ENCODE results near the gene SORT1.
"Not testable (repeated sequence)": the region's sequence is repeated elsewhere in the genome, so short reads cannot be mapped to it uniquely, and the experiment has no call there.

SORT1 gene

DNA sequence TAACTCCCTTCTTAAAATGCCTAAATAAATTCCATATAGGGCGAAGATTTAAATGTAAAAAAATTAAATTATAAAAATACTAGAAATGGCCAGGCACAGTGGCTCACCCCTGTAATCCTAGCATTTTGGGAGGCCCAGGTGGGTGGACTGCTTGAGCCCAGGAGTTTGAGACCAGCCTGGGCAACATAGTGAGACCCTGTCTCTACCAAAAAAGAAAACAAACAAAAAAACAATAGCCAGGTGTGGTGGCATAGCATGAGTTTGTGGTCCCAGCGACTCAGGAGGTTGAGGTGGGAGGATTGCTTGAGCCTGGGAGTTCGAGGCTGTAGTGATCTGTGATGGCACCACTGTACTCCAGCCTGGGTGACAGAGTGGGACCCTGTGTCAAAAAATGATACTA is 17.8 kb downstream of the SORT1 start:
- DNase-seq (ENCODE audit: low read depth, low spot score): no peak

DNA sequence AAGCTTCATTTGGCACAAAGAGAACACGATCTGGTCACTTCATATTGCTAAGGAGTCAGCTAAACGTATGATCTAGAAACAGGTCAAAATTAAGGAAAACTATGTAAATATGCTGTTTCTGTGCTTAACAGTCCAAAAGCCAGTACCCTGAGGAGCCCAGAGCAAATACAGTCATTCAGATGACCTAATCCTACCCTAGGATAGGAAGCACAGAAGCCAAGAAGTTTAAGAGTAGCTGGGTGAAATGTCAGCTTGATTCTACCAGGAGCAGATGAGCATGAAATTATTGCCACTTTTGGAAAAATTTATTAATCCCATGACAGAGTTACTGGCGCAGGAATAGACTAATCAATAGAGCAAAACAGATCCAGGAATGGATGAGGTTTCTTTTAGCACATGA is 18.3 kb downstream of the SORT1 start:
- no peak for DNase-seq (ENCODE audit: low read depth, low spot score)

DNA sequence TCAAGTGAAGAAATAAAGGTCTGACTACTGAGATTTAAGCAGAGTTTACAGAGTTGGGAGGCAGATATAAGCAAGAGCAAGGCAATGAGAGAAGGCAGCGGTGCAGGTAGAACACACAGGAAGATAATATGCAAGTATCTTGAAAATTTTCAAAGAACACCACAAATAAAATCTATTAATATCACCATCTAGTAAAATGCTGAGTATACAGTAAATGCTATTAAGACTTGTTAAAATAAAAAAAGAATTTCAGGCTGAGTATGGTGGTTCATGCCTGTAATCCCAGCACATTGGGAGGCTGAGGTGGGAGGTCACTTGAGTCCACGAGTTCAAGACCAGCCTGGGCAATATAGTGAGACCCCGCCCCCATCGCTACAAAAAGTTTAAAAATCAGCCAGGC is 20.0 kb downstream of the SORT1 start:
- no peak for DNase-seq (ENCODE audit: low read depth, low spot score)

DNA sequence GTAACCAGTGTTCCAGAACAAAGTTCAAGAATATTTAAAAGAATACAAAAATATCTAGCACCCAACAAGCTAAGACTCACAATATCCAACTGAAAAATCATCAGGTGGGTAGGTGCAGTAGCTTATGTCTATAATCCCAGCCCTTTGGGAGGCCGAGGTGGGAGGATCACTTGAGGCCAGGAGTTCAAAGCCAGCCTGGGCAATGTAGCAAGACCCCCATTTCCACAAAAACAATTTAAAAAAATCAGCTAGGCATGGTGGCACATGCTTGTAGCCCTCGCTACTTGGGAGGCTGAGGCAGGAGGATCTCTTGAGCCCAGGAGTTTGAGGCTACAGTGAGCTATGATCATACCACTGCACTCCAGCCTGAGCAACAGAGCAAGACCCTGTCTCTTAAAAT is 24.0 kb downstream of the SORT1 start:
- not testable (repeated sequence) for DNase-seq (ENCODE audit: low read depth, low spot score)

DNA sequence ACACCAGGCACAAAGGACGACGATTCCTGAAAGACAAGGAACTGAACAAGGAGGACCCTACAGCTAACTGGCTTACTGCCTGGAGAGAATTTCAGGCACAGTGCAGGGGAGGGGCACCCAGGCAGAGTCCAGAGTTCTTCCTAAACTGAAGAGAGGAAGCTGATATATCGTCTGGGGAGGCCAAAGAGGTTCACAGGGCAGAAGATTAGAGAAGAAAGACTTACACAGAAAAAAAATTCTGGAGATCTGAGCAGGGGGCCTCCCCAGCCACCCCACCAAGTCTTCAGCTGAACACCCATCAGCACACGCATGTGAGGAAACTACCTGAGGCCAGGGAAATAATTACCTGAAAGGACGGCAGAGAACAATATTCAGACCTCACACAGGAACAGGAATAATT is 24.6 kb downstream of the SORT1 start:
- DNase-seq (ENCODE audit: low read depth, low spot score): no peak

DNA sequence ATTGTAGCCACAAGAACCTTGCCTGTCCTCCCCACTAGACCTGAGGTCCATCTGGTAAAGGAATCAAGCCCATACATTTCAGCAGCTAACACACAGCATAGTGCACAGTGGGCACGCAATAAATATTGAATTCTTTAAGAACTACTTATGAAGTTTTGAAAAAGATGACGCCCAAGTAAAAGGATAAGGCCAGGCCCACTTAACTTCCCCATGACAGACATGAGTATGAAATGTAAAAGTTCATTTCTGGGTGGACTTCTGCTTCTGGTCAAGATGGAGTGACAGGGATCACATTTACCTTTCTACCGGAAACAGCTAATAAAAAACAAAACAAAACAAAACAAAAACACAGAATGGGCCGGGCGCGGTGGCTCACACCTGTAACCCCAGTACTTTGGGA is 25.4 kb downstream of the SORT1 start:
- no peak for DNase-seq (ENCODE audit: low read depth, low spot score)

DNA sequence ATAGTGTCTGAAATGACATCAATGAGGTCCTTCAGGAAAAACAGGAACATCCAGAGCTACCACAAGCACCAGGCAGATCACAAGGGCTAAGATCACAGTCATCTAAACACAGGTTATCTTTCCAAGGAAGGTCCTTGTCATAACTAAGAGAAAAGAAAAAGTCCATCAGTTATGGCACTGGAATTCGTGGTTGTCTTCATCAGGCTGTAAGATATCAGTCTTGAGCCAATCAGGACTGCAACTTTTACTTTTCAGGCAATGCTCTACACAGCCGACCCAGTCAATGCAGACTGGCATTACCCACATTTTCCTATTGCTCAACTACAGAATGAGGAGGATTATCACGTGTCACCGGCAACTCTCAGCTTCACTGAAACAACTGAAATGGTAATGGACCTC is 26.4 kb downstream of the SORT1 start:
- no peak for DNase-seq (ENCODE audit: low read depth, low spot score)

DNA sequence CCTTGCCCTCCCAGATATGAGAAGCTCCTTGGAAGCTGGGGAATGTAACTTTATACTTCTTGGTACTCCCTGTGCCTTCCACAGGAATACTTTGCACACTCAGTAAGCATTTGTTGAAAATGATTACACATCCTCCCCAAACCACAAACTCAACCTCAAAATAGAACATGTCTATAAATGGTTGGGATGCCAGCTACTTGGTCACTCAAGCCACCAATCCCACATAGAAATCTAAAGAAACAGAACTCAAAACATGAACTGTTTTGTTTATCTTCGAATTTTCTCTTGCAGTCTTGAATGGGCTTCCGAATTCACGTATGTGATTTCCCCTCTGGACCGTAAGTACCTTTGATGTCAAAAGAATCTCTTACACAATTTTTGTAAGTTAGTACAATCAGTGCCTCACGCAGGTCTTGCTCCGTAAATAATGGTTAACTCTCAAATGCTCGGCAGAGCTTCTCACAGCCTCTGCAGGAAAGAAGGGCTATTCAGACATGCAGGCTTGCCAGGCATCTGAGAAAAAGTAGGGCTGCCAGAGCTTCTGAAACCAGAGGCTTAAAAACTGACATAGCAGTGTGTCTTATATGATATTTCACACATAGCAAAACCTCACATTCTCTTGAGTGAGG is 26.9 kb downstream of the SORT1 start:
- no peak for DNase-seq (ENCODE audit: low read depth, low spot score)

DNA sequence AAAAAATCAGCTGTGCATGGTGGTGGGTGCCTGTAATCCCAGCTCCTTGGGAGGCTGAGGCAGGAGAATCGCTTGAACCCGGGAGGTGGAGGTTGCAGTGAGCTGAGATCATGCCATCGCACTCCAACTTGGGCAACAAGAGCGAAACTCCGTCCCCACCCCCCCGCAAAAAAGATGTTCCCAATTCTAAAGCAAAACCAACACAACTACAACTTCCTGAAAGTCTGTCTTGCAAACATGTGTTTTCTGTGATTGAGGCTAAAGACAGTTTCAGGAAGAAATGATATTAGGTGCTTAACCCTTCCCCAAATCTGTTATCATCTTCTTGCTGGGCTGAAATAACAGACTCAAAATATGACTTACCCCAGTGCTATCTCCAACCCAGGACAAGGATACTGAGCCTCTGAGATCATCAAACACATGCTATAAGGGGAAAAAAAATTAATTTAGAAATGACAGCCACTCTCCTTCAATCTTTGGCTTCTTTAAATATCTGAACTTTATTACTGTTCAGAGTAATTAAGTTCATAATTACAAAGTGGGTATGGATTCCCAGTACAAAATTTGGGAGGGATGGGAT is 28.5 kb downstream of the SORT1 start:
- no peak for DNase-seq (ENCODE audit: low read depth, low spot score)

DNA sequence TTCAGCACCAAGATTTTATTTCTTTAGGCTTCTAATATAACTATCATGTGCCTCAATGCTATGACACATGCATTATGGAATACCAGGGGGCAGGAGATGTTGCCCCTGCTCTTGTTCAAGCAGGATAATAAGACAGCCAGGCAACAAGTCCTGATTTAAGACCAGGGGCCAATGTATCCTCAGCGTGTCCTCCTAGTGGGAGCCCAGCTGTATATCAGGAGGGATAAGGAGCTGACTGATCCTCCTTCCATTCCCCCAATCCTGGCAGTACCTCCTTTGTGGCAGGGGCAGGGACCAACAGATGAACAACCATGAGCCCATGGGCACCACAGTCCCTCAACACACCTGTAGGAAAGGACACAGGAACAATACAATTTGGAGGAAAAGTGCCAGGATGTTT is 29.3 kb downstream of the SORT1 start:
- no peak for DNase-seq (ENCODE audit: low read depth, low spot score)

DNA sequence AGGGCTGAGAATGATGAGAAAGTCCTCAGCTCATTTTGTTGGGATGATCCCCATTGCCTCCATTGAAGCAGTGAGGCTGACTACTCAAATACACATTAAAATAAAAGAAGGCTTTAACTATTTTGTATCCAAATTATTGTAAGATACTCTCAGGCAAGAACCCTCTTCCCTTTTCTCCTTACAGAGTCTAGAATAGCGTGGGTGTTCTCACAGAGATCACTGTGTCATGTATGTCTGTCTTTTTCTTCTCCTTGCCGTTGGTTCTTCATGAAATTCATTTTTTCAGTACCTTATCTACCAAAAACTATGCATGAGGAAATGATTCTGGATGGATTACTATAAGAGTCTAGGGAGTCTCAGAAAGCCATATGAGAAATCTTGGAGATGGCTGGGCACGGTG is 30.1 kb downstream of the SORT1 start:
- no peak for DNase-seq (ENCODE audit: low read depth, low spot score)

DNA sequence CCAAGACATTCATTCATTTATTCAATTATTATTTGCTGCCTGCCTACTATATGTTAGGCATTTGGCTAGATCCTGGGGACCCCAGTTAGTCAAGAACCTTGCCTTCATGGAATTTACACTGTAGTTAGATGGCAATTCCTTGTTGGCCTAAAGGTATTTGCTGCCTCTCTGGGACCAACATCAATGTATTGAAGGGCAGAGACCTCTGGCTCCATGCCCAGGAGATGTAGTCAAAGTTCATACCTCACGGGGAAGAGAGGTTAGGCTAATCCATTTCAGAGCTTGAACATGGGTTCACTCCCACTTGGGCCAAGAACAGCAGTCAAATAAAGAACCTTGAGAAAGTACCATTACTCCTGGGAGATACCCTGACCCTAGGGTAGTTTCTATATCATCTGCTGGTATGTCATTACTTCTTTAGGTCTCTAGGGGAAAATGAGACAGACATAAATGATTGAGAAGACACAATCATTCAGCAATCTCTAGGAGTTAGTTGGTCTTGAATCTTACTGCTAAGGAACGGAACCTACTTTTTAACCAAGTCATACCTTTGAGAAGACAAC is 32.0 kb downstream of the SORT1 start:
- no peak for DNase-seq (ENCODE audit: low read depth, low spot score)

DNA sequence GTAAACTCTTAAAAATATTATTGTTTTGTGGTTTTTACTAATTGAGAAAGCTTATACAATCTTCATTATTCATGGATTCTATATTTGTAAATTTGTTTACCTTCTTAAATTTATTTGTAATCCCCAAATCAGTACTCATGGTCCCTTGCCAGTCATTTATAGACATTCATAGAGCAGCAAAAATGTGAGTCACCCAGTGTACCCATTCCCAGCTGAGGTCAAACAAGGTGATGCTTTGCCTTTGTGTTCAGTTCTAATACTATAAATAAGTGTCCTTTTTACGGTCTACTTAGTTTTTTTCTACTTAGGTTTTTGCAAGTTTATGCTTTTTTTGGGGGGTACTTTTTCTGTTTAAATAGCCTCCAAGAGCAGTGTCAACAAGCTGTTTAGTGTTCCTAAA is 36.1 kb downstream of the SORT1 start:
- DNase-seq (ENCODE audit: low read depth, low spot score): no peak

DNA sequence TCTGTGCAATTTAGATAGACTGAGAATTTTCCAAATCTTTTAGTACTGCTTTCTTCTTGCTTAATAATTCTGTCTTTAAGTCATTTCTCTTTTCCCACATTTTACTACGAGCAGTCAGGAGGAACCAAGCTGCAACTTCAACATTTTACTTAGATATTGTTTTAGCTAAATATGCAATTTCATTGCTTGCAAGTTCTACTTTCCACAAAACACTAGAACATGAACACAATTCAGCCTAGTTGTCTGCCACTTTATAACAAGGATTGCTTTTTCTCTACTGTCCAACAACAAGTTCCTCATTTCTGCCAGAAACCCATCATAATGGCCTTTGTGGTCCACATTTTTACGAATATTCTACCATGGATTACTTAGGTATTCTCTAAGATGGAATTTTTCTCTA is 36.6 kb downstream of the SORT1 start:
- DNase-seq (ENCODE audit: low read depth, low spot score): no peak

DNA sequence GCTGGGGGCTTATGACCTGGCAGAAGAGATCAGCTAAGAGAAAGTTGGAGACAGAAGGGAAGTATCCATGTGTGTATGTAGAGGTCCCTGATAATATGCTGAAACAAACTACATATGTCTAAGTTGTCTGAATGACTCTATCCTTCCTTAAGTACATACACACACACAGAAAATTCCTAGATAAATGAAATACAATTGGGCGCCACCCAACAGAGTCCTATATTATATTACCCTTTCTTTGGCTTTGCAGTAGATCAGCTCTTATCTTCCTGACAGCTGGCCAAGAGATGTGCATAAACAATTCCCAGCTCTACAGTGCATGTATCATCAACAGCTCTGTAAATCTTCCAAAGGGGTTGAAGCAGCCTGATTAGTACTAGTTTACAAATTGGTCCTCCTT is 40.1 kb downstream of the SORT1 start:
- no peak for DNase-seq (ENCODE audit: low read depth, low spot score)

DNA sequence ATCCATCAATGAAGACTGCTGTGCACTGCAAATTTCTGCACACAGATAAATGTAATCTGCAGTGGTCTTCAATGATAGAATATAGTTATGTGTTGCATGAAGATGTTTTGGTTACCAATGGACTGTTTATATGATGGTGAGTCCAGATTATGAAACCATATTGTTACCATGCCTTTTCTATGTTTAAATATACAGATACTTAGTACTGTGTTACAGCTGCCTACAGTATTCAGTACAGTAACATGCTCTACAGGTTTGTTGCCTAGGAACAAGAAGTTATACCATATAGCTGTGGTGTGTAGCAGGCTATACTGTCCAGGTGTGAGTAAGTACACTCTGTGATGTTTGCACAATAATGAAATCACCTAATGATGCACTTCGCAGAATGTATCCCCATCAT is 40.8 kb downstream of the SORT1 start:
- no peak for DNase-seq (ENCODE audit: low read depth, low spot score)

DNA sequence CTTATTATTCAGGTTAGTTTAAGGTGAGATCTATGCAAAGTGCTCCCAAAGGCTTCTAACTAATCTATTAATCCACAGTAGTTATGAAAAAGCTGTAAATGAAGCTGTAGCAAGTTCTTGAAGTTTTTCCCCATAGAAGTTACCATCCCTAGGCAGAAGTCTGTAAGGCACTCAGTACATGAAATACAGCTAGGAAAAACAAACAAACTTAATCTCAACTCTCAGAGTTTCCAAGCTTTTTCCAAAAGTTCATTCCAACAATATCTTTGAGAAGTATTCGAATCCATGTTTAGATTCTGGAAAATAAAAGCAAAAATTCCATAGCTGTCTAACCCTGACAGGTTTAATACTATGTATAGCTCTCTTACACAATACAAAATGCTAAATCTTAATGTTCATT is 41.2 kb downstream of the SORT1 start:
- DNase-seq (ENCODE audit: low read depth, low spot score): no peak

DNA sequence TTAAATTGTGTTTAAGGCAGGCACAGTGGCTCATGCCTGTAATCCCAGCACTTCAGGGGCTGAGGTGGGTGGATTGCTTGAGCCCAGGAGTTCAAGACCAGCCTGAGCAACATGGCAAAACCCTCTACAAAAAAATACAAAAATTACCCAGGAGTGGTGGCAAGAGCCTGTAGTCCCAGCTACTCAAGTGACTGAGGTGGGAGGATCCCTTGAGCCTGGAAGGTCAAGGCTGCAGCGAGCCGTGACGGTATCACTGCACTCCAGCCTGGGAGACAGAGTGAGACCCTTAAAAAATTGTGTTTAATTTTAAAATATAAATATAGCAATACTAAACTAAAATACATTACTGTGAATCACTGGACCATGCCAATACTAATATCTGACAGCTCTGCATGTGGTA is 42.8 kb downstream of the SORT1 start:
- no peak for DNase-seq (ENCODE audit: low read depth, low spot score)

DNA sequence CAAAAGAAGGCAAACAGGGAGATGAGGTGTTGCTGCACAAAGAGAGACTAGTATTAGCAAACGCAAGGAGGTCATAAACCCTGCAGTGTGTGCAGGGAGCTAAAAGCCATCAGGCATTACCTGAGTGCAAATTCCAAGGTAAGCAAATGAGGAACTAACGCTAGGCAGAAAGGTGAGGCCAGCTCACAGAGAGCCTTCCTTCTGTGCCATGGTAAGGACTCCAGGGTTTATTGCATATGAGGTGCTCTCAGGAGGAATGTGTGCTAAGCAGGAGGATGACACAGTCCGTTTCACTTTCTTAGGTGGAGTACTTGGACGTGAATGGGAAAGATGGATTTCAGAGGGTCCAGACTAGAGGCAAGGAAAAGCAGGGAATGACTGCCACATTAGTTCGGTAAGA is 46.3 kb downstream of the SORT1 start:
- DNase-seq (ENCODE audit: low read depth, low spot score): no peak

DNA sequence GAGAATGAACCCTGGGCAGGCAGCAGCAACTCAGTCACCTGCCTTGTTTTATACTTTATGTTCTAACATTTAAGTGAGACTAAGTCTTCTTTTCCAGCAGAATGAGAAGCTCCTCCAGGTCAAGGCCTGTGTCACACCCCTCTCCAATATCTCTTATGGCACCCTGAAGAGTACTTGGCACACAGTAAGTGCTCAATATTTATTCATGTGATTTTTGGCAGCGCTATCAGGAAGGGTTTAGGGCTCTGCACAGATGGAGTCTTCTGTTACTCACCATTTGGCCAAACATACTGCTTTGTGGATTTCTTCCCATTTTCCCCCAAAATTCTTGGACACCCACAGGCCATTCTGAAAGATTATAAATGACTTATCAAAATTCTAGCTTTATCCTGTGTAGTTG is 47.1 kb downstream of the SORT1 start:
- DNase-seq (ENCODE audit: low read depth, low spot score): no peak

DNA sequence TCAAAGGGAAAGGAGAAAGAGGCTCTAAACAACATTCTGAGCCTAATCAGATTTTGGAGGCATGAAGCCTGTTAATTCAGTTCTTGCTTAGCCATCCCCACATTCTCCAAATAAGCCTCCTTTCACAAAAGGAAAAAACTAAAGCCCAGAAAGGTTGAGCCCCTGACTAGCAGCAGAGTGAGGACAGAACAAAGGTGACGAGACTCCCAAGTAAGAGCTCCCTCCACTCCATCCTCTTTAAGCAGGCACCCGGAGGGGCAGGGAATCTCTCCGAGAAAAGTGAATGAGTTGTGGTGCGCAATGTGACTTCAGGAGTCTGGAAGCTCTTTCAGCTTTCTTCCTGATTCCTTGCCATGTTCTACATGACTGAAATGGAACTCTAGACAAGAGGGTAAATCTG is 47.5 kb downstream of the SORT1 start:
- no peak for DNase-seq (ENCODE audit: low read depth, low spot score)

DNA sequence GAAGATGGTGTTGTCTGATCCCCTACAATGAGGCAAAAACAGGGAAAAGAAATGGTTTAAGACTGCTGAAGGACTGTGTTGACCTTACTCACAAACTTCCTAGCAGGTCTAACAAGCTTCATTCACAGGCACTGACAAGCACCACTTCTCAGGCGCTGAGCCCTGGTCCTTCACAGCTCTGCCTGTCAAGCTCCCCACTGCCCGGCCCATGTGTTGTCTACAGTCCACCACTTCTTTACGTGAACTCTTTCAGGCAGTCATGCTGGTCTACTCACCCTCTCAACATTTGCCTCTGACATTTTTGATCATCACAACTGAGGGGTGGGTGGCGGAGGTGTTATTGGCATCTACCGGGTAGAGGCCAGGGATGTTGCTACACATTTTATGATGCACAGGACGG is 50.2 kb downstream of the SORT1 start:
- DNase-seq (ENCODE audit: low read depth, low spot score): no peak

DNA sequence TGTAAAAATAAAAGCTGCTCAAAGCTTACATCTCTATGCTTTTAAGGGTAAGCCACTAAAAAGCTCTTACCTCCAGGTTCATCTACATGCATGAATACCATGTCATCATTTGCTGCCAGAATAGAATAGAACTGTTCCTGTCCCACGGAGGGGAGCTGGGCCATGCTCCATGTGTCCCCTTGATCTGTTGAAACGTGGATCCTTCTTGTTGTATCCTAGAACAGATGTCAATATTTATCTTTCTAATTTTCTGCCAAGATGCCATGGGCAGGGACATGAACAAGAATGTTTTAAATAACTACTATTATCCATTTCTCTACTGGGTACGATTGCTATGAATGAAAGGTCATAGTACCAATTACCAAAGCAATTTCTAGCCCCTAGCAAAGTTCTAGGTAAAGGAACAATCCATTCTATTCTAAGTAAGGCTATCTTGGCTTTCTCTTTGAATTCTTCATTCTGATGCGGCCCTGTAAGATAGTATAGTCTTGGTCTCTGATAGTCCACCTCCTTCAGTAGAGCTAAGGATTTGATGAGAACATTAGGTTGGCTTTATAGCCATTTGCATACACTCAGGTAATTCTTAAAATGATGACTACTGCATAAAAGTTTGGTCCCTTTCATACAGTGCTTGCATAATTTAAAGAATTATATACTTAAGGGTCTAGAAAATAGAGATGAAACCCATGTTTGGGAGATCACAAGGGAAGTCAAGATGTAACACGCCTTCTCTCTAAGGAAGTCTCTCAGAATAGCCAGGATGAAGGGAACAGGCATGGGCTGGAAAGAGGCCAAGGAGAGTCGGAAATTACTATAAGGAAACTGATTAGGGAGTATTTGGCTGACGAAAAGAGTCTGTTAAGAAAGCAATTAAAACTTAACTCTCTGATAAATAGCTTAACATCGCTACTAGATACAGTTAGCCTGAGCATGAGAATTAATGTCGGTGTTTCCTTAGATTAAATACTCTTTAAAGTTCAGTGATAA is 55.5 kb downstream of the SORT1 start:
- DNase-seq (ENCODE audit: low read depth, low spot score): no peak

All from activated CD4-positive, CD25-positive, alpha-beta regulatory T cell treated with anti-CD3 and anti-CD28 coated beads, Interleukin-2, amount 50 U/mL, for 16 hours (primary cell).